Activated naive CD4-positive, alpha-beta T cell treated with anti-CD3 and anti-CD28 coated beads, Interleukin-2, amount 50 U/mL, for 24 hours (primary cell): ENCODE data around the gene PUM1.
A peak's percentile ranks its signal among the peaks of the same experiment; 100 is the strongest.
"Not testable (repeated sequence)": the region's sequence is repeated elsewhere in the genome, so short reads cannot be mapped to it uniquely, and the experiment has no call there.

Source experiments
- H3K27ac Mint-ChIP-seq: one replicate; pipeline ENCODE4 v1.8.0; 2021; ENCODE audit warnings: mild to moderate bottlenecking, mixed read lengths
- H3K27me3 Mint-ChIP-seq: one replicate; pipeline ENCODE4 v1.8.0; 2021; ENCODE audit warnings: mixed read lengths
- H3K36me3 Mint-ChIP-seq: one replicate; pipeline ENCODE4 v1.8.0; 2021; ENCODE audit warnings: mixed read lengths
- H3K4me1 Mint-ChIP-seq: one replicate; pipeline ENCODE4 v1.8.0; 2021; ENCODE audit warnings: mixed read lengths
- H3K4me3 Mint-ChIP-seq: one replicate; pipeline ENCODE4 v1.8.0; 2021; ENCODE audit warnings: mild to moderate bottlenecking, mixed read lengths
- H3K9me3 Mint-ChIP-seq: one replicate; pipeline ENCODE4 v1.8.0; 2021; ENCODE audit warnings: mixed read lengths

PUM1 gene

DNA sequence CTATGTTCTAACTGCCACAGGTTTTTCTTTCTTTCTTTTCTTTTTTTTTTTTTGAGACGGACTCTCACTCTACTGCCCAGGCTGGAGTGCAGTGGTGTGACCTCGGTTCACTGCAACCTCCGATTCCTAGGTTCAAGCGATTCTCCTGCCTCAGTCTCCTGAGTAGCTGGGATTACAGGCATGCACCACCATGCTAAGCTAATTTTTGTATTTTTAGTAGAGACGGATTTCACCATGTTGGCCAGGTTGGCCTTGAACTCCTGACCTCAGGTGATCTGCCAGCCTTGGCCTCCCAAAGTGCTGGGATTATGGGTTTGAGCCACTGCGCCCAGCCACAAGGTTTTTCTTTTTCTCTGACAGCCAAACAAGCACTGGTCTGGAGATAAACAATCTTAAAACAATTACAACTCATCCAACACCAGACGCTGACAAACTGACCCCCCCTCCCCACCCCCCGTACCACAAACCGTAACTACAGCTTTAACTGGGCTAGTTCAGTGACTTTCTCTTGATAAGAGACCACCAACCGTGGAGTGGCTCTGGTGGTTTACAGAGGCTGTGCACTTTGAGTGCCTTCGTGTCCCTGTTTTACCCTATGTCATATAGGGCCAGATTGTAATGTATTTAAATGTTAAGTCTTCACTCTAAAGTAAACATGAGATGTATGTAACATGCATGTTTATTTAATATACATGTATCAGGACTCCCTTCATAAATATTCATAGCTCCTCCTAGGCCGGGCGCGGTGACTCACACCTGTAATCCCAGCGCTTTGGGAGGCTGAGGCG lies 19.5 kb upstream of the PUM1 start:
- Mint-ChIP-seq H3K27me3 (no peaks in the 10 kb centered on the region), H3K4me3 (no peak overlapping the region), H3K9me3 (no peaks in the 10 kb centered on the region), H3K36me3 (no peaks in the 10 kb centered on the region), H3K4me1 (no peaks in the 10 kb centered on the region), H3K27ac (no peak overlapping the region)

DNA sequence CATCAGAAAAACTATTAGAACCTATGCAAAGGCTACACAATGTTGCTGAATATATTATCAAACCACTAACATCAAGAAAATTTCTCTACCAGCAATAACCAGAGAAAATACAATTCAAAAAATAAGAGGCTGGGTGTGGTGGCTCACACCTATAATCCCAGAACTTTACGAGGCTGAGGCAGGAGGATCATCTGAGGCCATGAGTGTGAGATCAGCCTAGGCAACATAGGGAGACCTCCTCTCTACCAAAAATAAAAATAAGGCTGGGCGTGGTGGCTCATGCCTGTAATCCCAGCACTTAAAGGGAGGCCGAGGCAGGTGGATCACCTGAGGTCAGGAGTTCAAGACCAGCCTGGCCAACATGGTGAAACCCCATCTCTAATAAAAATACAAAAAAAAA lies 16.9 kb upstream of the PUM1 start:
- H3K4me3 Mint-ChIP-seq = no peak overlapping the region
- no peaks in the 10 kb centered on the region for H3K27me3 Mint-ChIP-seq

DNA sequence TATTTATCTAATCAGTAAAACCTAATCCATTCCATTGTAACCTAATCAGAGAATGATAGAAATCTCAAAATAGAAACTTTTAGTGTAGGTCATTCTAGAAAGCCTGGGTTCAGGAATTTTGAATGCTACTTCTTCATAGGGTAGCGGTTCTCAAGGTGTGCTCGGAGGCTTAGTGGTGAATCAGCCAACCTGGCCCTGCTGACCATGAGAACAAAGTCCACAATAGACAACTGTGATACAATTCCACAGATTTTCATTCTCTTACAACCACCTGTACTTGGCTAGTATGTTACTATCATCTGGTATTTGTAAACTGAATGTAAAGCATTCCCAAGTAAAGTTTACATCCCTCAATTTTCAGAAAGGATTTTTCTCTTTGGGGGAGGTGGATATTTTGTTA lies 7.5 kb upstream of the PUM1 start:
- H3K27me3 Mint-ChIP-seq = no peaks in the 10 kb centered on the region
- no peaks in the 10 kb centered on the region for H3K9me3 Mint-ChIP-seq
- no peaks in the 10 kb centered on the region for H3K4me1 Mint-ChIP-seq
- H3K36me3 Mint-ChIP-seq = no peaks in the 10 kb centered on the region
- H3K27ac Mint-ChIP-seq = no peak overlapping the region
- H3K4me3 Mint-ChIP-seq = no peak overlapping the region

More for the DNA sequence above, 16.9 kb upstream of the PUM1 start:
- Mint-ChIP-seq H3K27ac (no peak overlapping the region), H3K9me3 (no peaks in the 10 kb centered on the region), H3K4me1 (no peaks in the 10 kb centered on the region), H3K36me3 (no peaks in the 10 kb centered on the region)

DNA sequence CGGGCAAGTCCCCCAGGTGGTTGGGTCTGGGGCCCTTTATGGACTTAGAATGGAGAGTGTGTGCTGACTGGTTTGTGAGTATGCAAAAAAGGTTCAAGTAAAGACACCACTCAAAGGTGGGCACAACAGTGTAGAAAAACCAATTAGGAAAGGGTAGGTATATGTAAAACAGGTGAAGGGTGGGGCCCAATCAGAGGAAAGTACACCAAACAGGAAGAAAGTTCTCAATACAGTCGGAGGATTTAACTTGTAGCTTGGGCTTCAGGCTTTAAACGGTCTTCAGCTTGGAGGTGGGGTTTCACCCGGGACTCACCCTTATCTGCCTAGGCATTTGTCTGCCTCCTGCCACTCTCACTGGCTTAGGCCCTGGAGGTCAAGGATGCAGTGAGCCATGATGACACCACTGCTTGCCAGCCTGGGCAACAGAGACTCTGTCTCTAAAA lies 6.8 kb upstream of the PUM1 start:
- Mint-ChIP-seq H3K9me3 (no peaks in the 10 kb centered on the region), H3K4me3 (no peak overlapping the region), H3K4me1 (no peaks in the 10 kb centered on the region), H3K36me3 (no peaks in the 10 kb centered on the region), H3K27ac (no peak overlapping the region), H3K27me3 (no peaks in the 10 kb centered on the region)

DNA sequence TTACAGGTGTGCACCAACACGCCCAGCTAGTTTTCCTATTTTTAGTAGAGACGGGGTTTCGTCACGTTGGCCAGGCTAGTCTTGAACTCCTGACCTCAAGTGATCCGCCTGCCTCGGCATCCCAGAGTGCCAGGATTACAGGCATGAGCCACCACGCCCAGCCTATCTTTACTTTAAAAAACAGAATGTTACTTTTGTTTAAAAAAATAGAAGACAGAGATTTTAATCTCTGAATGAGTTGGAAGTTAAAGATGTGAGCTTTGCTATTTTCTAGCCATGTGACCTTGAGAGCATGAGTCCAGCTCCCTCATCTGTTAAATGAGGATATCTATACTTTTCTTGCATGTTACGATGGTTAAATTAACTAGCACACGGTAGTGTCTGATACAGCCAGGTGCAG lies 3.9 kb upstream of the PUM1 start:
- no peaks in the 10 kb centered on the region for H3K4me1 Mint-ChIP-seq
- no peak overlapping the region for H3K27ac Mint-ChIP-seq
- no peak overlapping the region for H3K4me3 Mint-ChIP-seq
- no peaks in the 10 kb centered on the region for H3K27me3 Mint-ChIP-seq
- H3K9me3 Mint-ChIP-seq = no peaks in the 10 kb centered on the region
- H3K36me3 Mint-ChIP-seq = peaks cover 1% of the 10 kb centered on the region

GRCh38 chr1:31064718-31065309 lies 703 bp downstream of the PUM1 start:
- H3K9me3 Mint-ChIP-seq = no peaks in the 10 kb centered on the region
- H3K4me1 Mint-ChIP-seq = peaks cover 30% of the 10 kb centered on the region
- H3K27me3 Mint-ChIP-seq = no peaks in the 10 kb centered on the region
- H3K27ac Mint-ChIP-seq = peak overlapping the region; percentile 98
- H3K36me3 Mint-ChIP-seq = peaks cover 5% of the 10 kb centered on the region
- peak overlapping the region; percentile 99 for H3K4me3 Mint-ChIP-seq

GRCh38 chr1:31064111-31064717 lies 1.3 kb downstream of the PUM1 start:
- Mint-ChIP-seq H3K36me3 (peaks cover 5% of the 10 kb centered on the region), H3K27ac (peak overlapping the region; percentile 98), H3K9me3 (no peaks in the 10 kb centered on the region), H3K4me1 (peaks cover 34% of the 10 kb centered on the region), H3K27me3 (no peaks in the 10 kb centered on the region), H3K4me3 (peak overlapping the region; percentile 99)

DNA sequence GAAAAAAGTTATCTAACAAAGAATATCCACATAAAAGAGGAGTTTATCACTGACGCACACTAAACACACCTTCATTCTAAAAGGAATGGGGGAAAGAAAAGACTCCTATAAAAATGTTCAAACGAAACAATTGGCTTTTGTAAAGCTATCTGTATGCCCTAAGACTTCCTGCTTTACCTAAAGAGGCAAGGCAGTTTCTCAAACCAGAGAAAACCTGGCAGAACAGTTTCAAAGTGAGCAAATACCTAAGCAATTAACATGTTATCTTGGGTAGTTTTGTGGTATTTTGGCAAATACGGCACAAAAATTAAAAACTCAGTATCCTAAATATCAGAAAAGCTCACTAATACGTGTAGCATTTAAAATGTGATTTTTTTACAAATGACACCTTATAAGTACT lies 1.9 kb downstream of the PUM1 start:
- Mint-ChIP-seq H3K27ac (peak overlapping the region; percentile 72), H3K36me3 (peaks cover 7% of the 10 kb centered on the region), H3K4me1 (peaks cover 40% of the 10 kb centered on the region), H3K9me3 (no peaks in the 10 kb centered on the region), H3K4me3 (peak overlapping the region; percentile 99), H3K27me3 (no peaks in the 10 kb centered on the region)

DNA sequence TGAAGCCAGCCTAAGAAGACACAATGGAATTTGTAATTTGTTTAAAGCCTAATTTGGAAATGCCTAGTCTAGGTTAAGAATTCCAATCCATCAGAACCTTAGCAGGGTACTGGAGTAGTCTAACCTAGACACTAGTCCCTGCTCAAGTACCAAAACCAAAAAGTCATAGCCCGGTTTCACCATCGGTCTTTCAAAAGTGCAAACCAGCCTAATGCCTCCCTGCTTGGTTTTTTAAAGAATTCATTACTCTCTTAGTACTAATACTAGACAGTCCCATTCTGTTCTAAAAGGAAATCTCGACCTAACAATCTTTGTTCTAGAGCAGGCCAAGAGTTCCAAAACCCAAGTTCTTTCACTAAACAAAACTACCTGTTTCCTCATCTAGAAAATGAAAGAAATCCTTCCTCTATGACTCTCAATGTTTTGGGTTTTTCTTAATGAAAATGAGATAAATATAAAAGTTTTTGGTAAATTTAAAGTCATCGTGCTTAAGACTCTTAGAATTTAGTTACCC lies 2.6 kb downstream of the PUM1 start:
- Mint-ChIP-seq H3K4me1 (peaks cover 47% of the 10 kb centered on the region), H3K27me3 (no peaks in the 10 kb centered on the region), H3K27ac (peak overlapping the region; percentile 9), H3K4me3 (peak overlapping the region; percentile 99), H3K36me3 (peaks cover 11% of the 10 kb centered on the region), H3K9me3 (no peaks in the 10 kb centered on the region)

GRCh38 chr1:31062162-31062866 lies 3.2 kb downstream of the PUM1 start:
- peaks cover 13% of the 10 kb centered on the region for H3K36me3 Mint-ChIP-seq
- not testable (repeated sequence) for H3K9me3 Mint-ChIP-seq

DNA sequence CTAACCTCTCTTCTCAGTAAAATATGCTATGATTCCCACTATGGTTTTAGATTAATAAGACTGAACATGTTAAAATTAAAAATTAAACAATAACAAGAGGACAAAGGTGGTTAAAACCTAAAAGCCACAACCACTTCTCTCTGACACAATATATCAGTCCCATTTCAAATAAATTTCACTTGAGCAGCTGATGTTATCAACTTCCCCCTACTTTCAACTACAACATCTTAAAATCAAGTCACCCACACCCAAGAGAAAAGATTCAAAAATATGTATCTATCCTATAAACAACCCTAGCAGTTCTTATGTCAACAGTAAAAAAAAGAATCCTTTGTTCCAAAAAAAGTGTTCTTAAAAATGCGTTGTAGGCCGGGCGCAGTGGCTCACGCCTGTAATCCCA lies 7.5 kb downstream of the PUM1 start:
- Mint-ChIP-seq H3K4me3 (peak overlapping the region; percentile 83), H3K27me3 (no peaks in the 10 kb centered on the region), H3K36me3 (peaks cover 14% of the 10 kb centered on the region), H3K27ac (peak overlapping the region; percentile 81), H3K4me1 (peaks cover 75% of the 10 kb centered on the region), H3K9me3 (no peaks in the 10 kb centered on the region)

More at GRCh38 chr1:31062162-31062866, 3.2 kb downstream of the PUM1 start:
- not testable (repeated sequence) for H3K27me3 Mint-ChIP-seq
- H3K4me3 Mint-ChIP-seq = peak overlapping the region; percentile 99
- peaks cover 52% of the 10 kb centered on the region for H3K4me1 Mint-ChIP-seq
- peak overlapping the region; percentile 9 for H3K27ac Mint-ChIP-seq

GRCh38 chr1:31055953-31056352 lies 9.6 kb downstream of the PUM1 start:
- peaks cover 10% of the 10 kb centered on the region for H3K36me3 Mint-ChIP-seq
- H3K27ac Mint-ChIP-seq = peak overlapping the region; percentile 65
- H3K4me1 Mint-ChIP-seq = peaks cover 71% of the 10 kb centered on the region
- no peaks in the 10 kb centered on the region for H3K9me3 Mint-ChIP-seq
- no peaks in the 10 kb centered on the region for H3K27me3 Mint-ChIP-seq
- H3K4me3 Mint-ChIP-seq = peak overlapping the region; percentile 49

DNA sequence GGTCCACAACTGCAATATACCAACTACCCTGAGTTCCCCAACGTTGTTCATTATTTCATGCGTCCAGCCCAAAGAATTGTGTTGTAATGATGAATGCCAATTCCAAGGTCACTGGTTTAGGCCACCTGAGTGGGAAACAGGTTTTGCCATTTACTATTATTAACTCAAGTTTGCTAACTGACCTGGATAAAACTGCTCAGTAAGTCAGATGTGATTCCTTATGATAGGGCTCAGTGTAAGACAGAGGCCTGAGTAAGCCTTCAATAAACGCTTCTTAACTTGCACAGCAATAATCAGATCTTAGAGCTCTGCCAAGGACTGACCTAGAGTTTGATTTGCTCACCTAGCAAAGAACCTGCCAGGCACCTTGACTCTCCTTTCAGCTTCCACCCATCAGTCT lies 10.0 kb downstream of the PUM1 start:
- Mint-ChIP-seq H3K4me3 (peak overlapping the region; percentile 49), H3K4me1 (peaks cover 71% of the 10 kb centered on the region), H3K27me3 (no peaks in the 10 kb centered on the region), H3K9me3 (no peaks in the 10 kb centered on the region), H3K27ac (peak overlapping the region; percentile 81), H3K36me3 (peaks cover 10% of the 10 kb centered on the region)

GRCh38 chr1:31054958-31055481 lies 10.5 kb downstream of the PUM1 start:
- Mint-ChIP-seq H3K27me3 (no peaks in the 10 kb centered on the region), H3K4me1 (peaks cover 71% of the 10 kb centered on the region), H3K27ac (peak overlapping the region; percentile 81), H3K9me3 (no peaks in the 10 kb centered on the region), H3K4me3 (peak overlapping the region; percentile 49), H3K36me3 (peaks cover 10% of the 10 kb centered on the region)

- peak overlapping the region; percentile 49 for H3K4me3 Mint-ChIP-seq
- peaks cover 70% of the 10 kb centered on the region for H3K4me1 Mint-ChIP-seq
- H3K27me3 Mint-ChIP-seq = no peaks in the 10 kb centered on the region
- peak overlapping the region; percentile 81 for H3K27ac Mint-ChIP-seq
- H3K9me3 Mint-ChIP-seq = no peaks in the 10 kb centered on the region
- peaks cover 10% of the 10 kb centered on the region for H3K36me3 Mint-ChIP-seq
Measured at GRCh38 chr1:31054349-31054748, 11.2 kb downstream of the PUM1 start.
